OCI-M2 (cell line): ENCODE measurements around the gene FPR1.
A peak's percentile ranks its signal among the peaks of the same experiment; 100 is the strongest.
"Not testable (repeated sequence)": the region's sequence is repeated elsewhere in the genome, so short reads cannot be mapped to it uniquely, and the experiment has no call there.

Source experiments
- DNase-seq: peaks from one replicate; lab custom pipeline; 2025; ENCODE audit not compliant: unreplicated experiment; lab: John Stamatoyannopoulos, UW

FPR1 gene

GRCh38 chr19:51779703-51780102 lies 28.0 kb upstream of the FPR1 start:
- no peak for DNase-seq

GRCh38 chr19:51779181-51779580 lies 27.5 kb upstream of the FPR1 start:
- DNase-seq, result no peak

GRCh38 chr19:51777570-51778462 lies 26.1 kb upstream of the FPR1 start:
- DNase-seq, result peak; percentile 84

GRCh38 chr19:51776561-51776960 lies 24.9 kb upstream of the FPR1 start:
- DNase-seq, result not testable (repeated sequence)

- no peak for DNase-seq
Observed at GRCh38 chr19:51772977-51773376, 21.3 kb upstream of the FPR1 start.

- no peak for DNase-seq
Observed at GRCh38 chr19:51771376-51772130, 19.9 kb upstream of the FPR1 start.

GRCh38 chr19:51766461-51766860 lies 14.8 kb upstream of the FPR1 start:
- DNase-seq, result no peak

GRCh38 chr19:51765086-51765485 lies 13.4 kb upstream of the FPR1 start:
- no peak for DNase-seq

GRCh38 chr19:51761696-51762095 lies 10.0 kb upstream of the FPR1 start:
- no peak for DNase-seq

- no peak for DNase-seq
Observed at GRCh38 chr19:51760697-51761356, 9.1 kb upstream of the FPR1 start, which contains the start of gene FPR2. Gene FPR2, plus strand, starts transcription at chr19:51761180. Its CDS starts 7,479 bp downstream, at chr19:51768659.

- DNase-seq, result no peak
Observed at GRCh38 chr19:51755571-51755970, 3.9 kb upstream of the FPR1 start.

GRCh38 chr19:51754770-51755169 lies 3.1 kb upstream of the FPR1 start:
- DNase-seq, result no peak

- no peak for DNase-seq
Observed at GRCh38 chr19:51754109-51754508, 2.4 kb upstream of the FPR1 start.

GRCh38 chr19:51750400-51751094 lies 1.1 kb downstream of the FPR1 start:
- DNase-seq, result no peak

GRCh38 chr19:51749979-51750378 lies 1.7 kb downstream of the FPR1 start:
- DNase-seq, result no peak

- DNase-seq, result no peak
Observed at GRCh38 chr19:51746731-51747130, 4.9 kb downstream of the FPR1 start.

- DNase-seq, result no peak
Observed at GRCh38 chr19:51743405-51743804, 8.3 kb downstream of the FPR1 start.

- DNase-seq, result no peak
Observed at GRCh38 chr19:51742789-51743188, 8.9 kb downstream of the FPR1 start.

- DNase-seq, result no peak
Observed at GRCh38 chr19:51740356-51740755, 11.3 kb downstream of the FPR1 start.

GRCh38 chr19:51739466-51740213 lies 12.0 kb downstream of the FPR1 start:
- no peak for DNase-seq
